ENCODE results near the gene GBP3.

Gene GBP3

DNA sequence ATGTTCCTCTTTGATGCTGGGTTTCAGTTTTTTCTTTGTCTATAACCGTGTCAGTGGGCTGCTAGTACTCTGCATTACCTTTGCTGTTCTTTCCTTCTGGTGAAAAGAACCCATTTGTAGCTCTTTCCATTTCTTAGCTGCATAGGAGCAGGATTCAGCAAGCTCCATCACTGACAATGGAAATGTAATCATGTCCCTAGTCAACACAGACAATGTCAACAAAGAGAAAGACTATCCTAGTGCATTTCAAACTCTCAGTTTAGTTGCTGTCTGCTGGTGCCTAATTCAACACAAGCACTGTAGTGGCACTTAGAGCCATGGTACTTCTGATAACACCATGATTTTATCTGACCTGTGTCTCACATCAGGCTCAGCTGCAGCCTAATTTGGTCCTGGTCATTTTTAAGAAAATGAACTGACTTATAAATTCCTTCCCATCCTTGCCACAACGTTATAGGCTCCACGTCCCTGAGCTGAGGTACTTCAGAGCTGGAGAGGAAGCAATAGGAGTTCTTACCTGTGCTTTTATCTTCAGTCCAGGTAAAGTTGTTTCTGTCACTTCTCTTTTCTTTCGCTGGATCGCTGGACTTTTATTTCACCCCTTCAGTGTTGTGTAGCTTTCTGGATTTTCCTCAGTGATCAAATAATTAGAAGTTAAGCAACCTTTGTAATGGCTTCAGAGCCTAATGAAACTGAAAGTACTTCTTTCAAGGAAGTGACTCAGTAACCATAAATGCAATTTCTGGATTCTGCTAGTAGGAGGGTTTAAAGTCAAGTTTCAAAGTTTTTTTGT is at the start of gene GBP3:
GBP3 (minus strand) TSS at position 700 of the 793 bp plus-strand sequence. CDS start 2,145 bp downstream, outside the sequence.
- DNase-seq (ENCODE audit: low read depth) = peak; percentile 72
- TF ChIP-seq, protein P1, sequence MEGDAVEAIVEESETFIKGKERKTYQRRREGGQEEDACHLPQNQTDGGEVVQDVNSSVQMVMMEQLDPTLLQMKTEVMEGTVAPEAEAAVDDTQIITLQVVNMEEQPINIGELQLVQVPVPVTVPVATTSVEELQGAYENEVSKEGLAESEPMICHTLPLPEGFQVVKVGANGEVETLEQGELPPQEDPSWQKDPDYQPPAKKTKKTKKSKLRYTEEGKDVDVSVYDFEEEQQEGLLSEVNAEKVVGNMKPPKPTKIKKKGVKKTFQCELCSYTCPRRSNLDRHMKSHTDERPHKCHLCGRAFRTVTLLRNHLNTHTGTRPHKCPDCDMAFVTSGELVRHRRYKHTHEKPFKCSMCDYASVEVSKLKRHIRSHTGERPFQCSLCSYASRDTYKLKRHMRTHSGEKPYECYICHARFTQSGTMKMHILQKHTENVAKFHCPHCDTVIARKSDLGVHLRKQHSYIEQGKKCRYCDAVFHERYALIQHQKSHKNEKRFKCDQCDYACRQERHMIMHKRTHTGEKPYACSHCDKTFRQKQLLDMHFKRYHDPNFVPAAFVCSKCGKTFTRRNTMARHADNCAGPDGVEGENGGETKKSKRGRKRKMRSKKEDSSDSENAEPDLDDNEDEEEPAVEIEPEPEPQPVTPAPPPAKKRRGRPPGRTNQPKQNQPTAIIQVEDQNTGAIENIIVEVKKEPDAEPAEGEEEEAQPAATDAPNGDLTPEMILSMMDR (conservative IDR thresholded peaks at IDR 0.05; ENCODE audit: control insufficient read depth, insufficient read depth, low read depth, low read length) = no peak
- peak within 1 kb of the TSS; percentile 90 for H3K4me3 ChIP-seq (ENCODE audit: control insufficient read depth, low read depth, low read length)

DNA sequence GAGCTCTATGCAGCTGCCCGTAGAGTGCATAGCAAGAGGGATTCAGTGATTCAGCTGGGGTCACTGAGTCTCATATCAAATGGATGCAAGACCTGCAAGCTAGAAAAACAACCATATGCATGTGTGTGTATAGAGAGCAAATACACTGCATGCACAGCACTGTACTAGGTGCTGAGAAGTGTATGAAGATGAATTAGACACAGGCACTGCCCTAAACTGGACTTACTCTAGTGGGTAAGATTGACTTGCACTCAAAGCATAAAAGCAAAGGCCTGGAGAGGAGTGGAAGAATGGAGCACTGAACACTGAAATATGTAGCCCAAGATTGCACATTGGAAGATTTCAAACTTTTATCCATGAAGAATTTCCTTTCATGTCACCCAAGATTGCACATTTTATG is 47.8 kb upstream of the GBP3 start:
- no peak overlapping the region for H3K4me3 ChIP-seq (ENCODE audit: control insufficient read depth, low read depth, low read length)
- DNase-seq (ENCODE audit: low read depth) = no peak
- TF ChIP-seq, protein P1 (conservative IDR thresholded peaks at IDR 0.05; ENCODE audit: control insufficient read depth, insufficient read depth, low read depth, low read length) = no peak

DNA sequence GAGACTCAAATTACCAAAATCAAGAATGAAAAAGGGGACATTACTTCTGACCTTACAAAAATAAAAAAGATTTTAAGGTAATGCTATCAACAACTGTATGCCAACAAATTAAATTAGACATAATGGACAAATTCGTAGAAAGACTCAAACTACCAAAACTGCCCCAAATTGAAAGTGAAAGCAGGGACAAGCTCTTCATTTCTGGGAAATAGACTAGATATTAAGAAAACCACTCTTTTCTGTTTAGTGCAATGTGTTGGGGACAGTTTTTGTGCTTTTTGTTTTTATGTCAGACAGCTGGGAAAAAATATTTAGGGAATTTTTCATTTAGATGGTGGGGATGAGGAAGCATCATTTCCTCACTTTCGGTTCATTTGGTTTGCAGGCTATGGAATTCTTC is 47.3 kb upstream of the GBP3 start:
- DNase-seq (ENCODE audit: low read depth) = peak; percentile 14
- H3K4me3 ChIP-seq (ENCODE audit: control insufficient read depth, low read depth, low read length) = no peak overlapping the region
- TF ChIP-seq, protein P1 (conservative IDR thresholded peaks at IDR 0.05; ENCODE audit: control insufficient read depth, insufficient read depth, low read depth, low read length) = no peak

- no peak overlapping the region for H3K4me3 ChIP-seq (ENCODE audit: control insufficient read depth, low read depth, low read length)
- TF ChIP-seq, protein P1 (conservative IDR thresholded peaks at IDR 0.05; ENCODE audit: control insufficient read depth, insufficient read depth, low read depth, low read length) = no peak
- DNase-seq (ENCODE audit: low read depth) = peak; percentile 79
These were observed 45.6 kb upstream of the GBP3 start for GRCh38 chr1:89068291-89068690.

DNA sequence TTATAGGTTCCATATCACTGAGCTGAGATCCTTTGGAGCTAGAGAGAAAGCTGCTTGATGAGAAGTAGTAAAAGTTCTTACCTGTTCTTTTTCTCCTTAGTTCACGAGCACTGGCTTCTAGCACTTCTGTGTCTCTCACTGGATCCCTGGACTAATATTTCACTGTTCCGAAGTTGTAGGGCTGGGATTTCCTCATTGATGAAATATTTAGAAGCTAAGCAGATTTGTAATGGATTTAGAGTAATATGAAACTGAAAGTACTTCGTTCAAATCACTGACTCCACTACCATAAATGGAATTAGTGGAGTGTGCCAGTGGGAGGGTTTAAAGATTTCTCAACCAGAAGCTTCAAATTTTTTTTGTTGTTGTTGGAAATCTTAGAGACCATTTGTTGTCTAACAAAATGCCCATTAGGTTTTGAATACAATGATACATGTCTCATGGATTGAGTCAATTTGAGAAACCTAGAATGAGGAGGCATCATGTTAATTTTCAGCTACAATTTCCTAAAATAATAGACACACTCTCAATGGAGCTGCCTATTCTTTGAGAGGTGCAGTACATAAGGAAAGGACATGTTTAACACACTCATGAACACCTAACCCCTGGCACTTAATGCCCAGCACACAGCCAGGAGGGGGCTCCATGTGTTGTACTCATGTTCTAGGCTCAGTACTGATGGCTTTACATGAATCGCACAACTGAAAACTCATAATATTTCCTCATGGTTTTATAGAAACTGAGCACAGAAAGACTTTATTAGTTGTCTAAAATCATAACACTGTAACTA is 42.6 kb upstream of the GBP3 start, which contains the start of gene GBP1:
GBP1 (minus strand) TSS at position 130 of the 790 bp plus-strand sequence. CDS start 1,974 bp downstream, outside the sequence.
- peak; percentile 89 for DNase-seq (ENCODE audit: low read depth)
- TF ChIP-seq, protein P1 (conservative IDR thresholded peaks at IDR 0.05; ENCODE audit: control insufficient read depth, insufficient read depth, low read depth, low read length) = no peak
- peak within 1 kb of the TSS; percentile 66 for H3K4me3 ChIP-seq (ENCODE audit: control insufficient read depth, low read depth, low read length)

DNA sequence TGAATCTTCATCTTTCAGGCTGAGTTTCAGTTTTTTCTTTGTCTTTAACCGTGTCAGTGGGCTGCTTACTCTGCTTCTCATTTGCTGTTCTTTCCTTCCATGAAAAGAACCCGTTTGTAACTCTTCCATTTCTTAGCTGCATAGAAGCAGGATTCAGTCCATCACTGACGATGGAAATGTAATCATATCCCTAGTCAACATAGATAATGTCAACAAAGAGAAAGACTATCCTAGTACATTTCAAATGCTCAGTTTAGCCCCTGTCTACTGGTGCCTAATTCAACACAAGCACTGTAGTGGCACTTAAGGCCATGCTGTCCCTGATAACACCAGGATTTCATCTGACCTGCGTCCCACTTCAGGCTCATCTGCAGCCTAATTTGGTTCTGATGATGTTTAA is 42.0 kb upstream of the GBP3 start:
- H3K4me3 ChIP-seq (ENCODE audit: control insufficient read depth, low read depth, low read length) = peak overlapping the region; percentile 66
- DNase-seq (ENCODE audit: low read depth) = peak; percentile 6
- TF ChIP-seq, protein P1 (conservative IDR thresholded peaks at IDR 0.05; ENCODE audit: control insufficient read depth, insufficient read depth, low read depth, low read length) = no peak

Data from fibroblast of mammary gland (primary cell).